ENCODE data around the gene GALNT17.
"Not testable (repeated sequence)": the region's sequence is repeated elsewhere in the genome, so short reads cannot be mapped to it uniquely, and the experiment has no call there.

The GALNT17 gene

GRCh38 chr7:71615017-71615416 lies 483.1 kb downstream of the GALNT17 start:
- H2AFZ ChIP-seq (ENCODE audit: low read length, unreplicated experiment), result no peak overlapping the region
- no peaks in the 10 kb centered on the region for H3K27me3 ChIP-seq (ENCODE audit: insufficient read depth, low read length)
- no peaks in the 10 kb centered on the region for H3K36me3 ChIP-seq (ENCODE audit: insufficient read depth, low read length)
- H3K4me3 ChIP-seq (ENCODE audit: low read depth, low read length), result no peak overlapping the region
- H3K4me1 ChIP-seq (ENCODE audit: control insufficient read depth, insufficient read depth, low read length, unreplicated experiment), result no peaks in the 10 kb centered on the region
- H3K27ac ChIP-seq (ENCODE audit: low read depth, low read length), result no peak overlapping the region
- H3K79me2 ChIP-seq (ENCODE audit: control insufficient read depth, insufficient read depth, low read length, unreplicated experiment), result no peaks in the 10 kb centered on the region

- Histone ChIP-seq H3K27ac (ENCODE audit: low read depth, low read length) (no peak overlapping the region), H3K27me3 (ENCODE audit: insufficient read depth, low read length) (no peaks in the 10 kb centered on the region), H3K4me1 (ENCODE audit: control insufficient read depth, insufficient read depth, low read length, unreplicated experiment) (no peaks in the 10 kb centered on the region), H3K4me3 (ENCODE audit: low read depth, low read length) (no peak overlapping the region), H3K36me3 (ENCODE audit: insufficient read depth, low read length) (no peaks in the 10 kb centered on the region), H2AFZ (ENCODE audit: low read length, unreplicated experiment) (no peak overlapping the region), H3K79me2 (ENCODE audit: control insufficient read depth, insufficient read depth, low read length, unreplicated experiment) (no peaks in the 10 kb centered on the region)
Measured at GRCh38 chr7:71616217-71616616, 484.3 kb downstream of the GALNT17 start.

DNA sequence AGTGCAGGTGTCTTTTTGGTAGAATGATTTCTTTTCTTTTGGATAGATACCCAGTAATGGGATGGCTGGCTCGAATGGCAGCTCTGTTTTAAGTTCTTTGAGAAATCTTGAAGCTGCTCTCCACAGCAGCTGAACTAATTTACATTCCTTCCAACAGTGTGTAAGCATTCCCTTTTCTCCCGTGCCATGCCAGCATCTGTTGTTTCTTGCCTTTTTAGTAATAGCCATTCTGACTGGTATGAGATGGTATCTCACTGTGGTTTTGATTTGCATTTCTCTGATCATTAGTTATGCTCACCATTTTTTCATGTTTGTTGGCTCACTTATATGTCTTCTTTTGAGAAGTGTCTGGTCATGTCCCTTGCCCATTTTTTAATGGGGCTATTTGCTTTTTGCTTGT lies 486.3 kb downstream of the GALNT17 start:
- H3K27me3 ChIP-seq (ENCODE audit: insufficient read depth, low read length), result no peaks in the 10 kb centered on the region
- no peak overlapping the region for H3K27ac ChIP-seq (ENCODE audit: low read depth, low read length)
- no peak overlapping the region for H2AFZ ChIP-seq (ENCODE audit: low read length, unreplicated experiment)
- H3K36me3 ChIP-seq (ENCODE audit: insufficient read depth, low read length), result no peaks in the 10 kb centered on the region
- no peaks in the 10 kb centered on the region for H3K4me1 ChIP-seq (ENCODE audit: control insufficient read depth, insufficient read depth, low read length, unreplicated experiment)
- H3K4me3 ChIP-seq (ENCODE audit: low read depth, low read length), result no peak overlapping the region
- no peaks in the 10 kb centered on the region for H3K79me2 ChIP-seq (ENCODE audit: control insufficient read depth, insufficient read depth, low read length, unreplicated experiment)

GRCh38 chr7:71625545-71625944 lies 493.6 kb downstream of the GALNT17 start:
- no peaks in the 10 kb centered on the region for H3K27me3 ChIP-seq (ENCODE audit: insufficient read depth, low read length)
- H3K4me3 ChIP-seq (ENCODE audit: low read depth, low read length), result no peak overlapping the region
- H3K4me1 ChIP-seq (ENCODE audit: control insufficient read depth, insufficient read depth, low read length, unreplicated experiment), result no peaks in the 10 kb centered on the region
- no peak overlapping the region for H2AFZ ChIP-seq (ENCODE audit: low read length, unreplicated experiment)
- no peaks in the 10 kb centered on the region for H3K36me3 ChIP-seq (ENCODE audit: insufficient read depth, low read length)
- no peak overlapping the region for H3K27ac ChIP-seq (ENCODE audit: low read depth, low read length)
- no peaks in the 10 kb centered on the region for H3K79me2 ChIP-seq (ENCODE audit: control insufficient read depth, insufficient read depth, low read length, unreplicated experiment)

DNA sequence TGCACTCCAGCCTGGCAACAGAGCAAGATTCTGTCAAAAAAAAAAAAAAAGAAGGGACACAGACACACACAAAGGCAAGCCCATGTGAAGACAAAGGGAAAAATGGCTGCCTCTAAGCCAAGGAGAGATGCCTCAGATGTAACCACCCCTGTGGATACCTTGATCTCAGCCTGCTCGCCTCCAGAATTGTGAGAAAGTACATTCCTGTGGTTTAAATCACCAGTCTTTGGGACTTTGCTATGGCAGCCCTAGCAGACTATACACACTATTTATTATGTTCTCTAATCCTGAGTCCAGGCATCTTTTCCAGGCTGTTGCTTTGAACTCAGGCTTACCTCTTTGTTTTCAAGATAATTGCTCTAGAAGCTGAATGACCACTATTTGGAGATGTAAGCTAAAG lies 494.3 kb downstream of the GALNT17 start:
- Histone ChIP-seq H3K4me1 (ENCODE audit: control insufficient read depth, insufficient read depth, low read length, unreplicated experiment) (no peaks in the 10 kb centered on the region), H3K36me3 (ENCODE audit: insufficient read depth, low read length) (no peaks in the 10 kb centered on the region), H3K79me2 (ENCODE audit: control insufficient read depth, insufficient read depth, low read length, unreplicated experiment) (no peaks in the 10 kb centered on the region), H3K4me3 (ENCODE audit: low read depth, low read length) (no peak overlapping the region), H3K27ac (ENCODE audit: low read depth, low read length) (no peak overlapping the region), H3K27me3 (ENCODE audit: insufficient read depth, low read length) (no peaks in the 10 kb centered on the region), H2AFZ (ENCODE audit: low read length, unreplicated experiment) (no peak overlapping the region)

- Histone ChIP-seq H3K79me2 (ENCODE audit: control insufficient read depth, insufficient read depth, low read length, unreplicated experiment) (no peaks in the 10 kb centered on the region), H3K4me3 (ENCODE audit: low read depth, low read length) (no peak overlapping the region), H3K4me1 (ENCODE audit: control insufficient read depth, insufficient read depth, low read length, unreplicated experiment) (no peaks in the 10 kb centered on the region), H3K27me3 (ENCODE audit: insufficient read depth, low read length) (no peaks in the 10 kb centered on the region), H3K27ac (ENCODE audit: low read depth, low read length) (no peak overlapping the region), H2AFZ (ENCODE audit: low read length, unreplicated experiment) (no peak overlapping the region), H3K36me3 (ENCODE audit: insufficient read depth, low read length) (no peaks in the 10 kb centered on the region)
Measured at GRCh38 chr7:71627651-71628050, 495.7 kb downstream of the GALNT17 start.

DNA sequence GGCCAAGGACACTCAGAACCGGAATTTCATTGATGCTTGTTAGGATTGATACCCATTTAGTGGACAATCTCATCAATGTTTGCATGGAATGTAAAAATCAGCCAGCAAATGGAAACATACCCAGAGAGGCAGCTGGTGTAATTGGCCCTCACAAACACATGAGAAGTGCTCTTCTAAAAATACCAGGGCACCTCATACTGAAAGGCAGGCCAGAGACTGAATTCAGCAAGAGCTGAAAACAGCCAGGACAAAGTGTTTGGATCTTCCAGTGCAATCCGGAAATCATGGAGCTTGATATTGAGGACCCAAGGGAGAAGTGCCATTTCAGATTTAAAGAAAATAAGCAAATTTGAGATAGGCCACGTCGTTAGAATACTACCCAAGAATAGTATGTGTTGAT lies 498.6 kb downstream of the GALNT17 start:
- Histone ChIP-seq H3K4me3 (ENCODE audit: low read depth, low read length) (no peak overlapping the region), H3K4me1 (ENCODE audit: control insufficient read depth, insufficient read depth, low read length, unreplicated experiment) (no peaks in the 10 kb centered on the region), H3K27me3 (ENCODE audit: insufficient read depth, low read length) (no peaks in the 10 kb centered on the region), H3K79me2 (ENCODE audit: control insufficient read depth, insufficient read depth, low read length, unreplicated experiment) (no peaks in the 10 kb centered on the region), H2AFZ (ENCODE audit: low read length, unreplicated experiment) (no peak overlapping the region), H3K36me3 (ENCODE audit: insufficient read depth, low read length) (no peaks in the 10 kb centered on the region), H3K27ac (ENCODE audit: low read depth, low read length) (no peak overlapping the region)

DNA sequence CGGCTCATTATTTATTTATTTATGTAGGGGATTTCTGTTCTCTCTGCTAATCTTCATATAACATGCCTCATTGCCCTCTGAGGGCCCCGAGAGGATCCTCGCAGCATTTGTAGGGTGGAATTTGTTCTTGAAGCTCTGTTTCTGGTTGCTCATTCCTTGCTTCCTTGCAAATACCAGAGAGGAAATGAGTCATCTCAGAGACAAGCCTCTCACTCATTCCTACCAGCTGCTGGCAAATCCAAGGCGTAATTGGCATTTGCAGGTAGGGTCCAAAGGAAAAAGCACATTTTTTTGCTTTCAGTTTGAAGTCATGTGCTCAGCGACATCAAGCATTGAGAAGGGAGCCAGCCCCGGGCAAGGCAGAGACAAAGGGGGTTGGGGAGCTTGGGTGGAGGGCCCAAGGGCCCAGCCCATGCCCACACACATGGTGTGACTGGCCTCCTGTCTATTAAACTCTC lies 501.6 kb downstream of the GALNT17 start:
- Histone ChIP-seq H3K27me3 (ENCODE audit: insufficient read depth, low read length) (no peaks in the 10 kb centered on the region), H2AFZ (ENCODE audit: low read length, unreplicated experiment) (no peak overlapping the region), H3K4me3 (ENCODE audit: low read depth, low read length) (no peak overlapping the region), H3K4me1 (ENCODE audit: control insufficient read depth, insufficient read depth, low read length, unreplicated experiment) (no peaks in the 10 kb centered on the region), H3K36me3 (ENCODE audit: insufficient read depth, low read length) (no peaks in the 10 kb centered on the region), H3K27ac (ENCODE audit: low read depth, low read length) (peak overlapping the region; percentile 68), H3K79me2 (ENCODE audit: control insufficient read depth, insufficient read depth, low read length, unreplicated experiment) (no peaks in the 10 kb centered on the region)

DNA sequence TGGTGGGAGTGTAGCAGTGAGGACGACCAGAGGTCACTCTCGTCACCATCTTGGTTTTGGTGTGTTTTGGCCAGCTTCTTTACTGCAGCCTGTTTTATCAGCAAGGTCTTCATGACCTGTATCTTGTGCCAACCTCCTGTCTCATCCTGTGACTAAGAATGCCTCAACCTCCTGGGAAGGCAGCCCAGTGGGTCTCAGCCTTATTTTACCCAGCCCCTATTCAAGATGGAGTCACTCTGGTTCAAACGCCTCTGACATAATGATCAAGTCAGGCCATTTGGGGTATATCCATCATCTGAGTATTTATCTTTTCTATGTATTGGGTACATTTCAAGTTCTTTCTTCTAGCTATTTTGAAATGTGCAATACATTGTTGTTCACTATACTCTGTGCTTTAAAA lies 503.9 kb downstream of the GALNT17 start:
- H3K27ac ChIP-seq (ENCODE audit: low read depth, low read length), result not testable (repeated sequence)

GRCh38 chr7:71636329-71636728 lies 504.4 kb downstream of the GALNT17 start:
- Histone ChIP-seq H3K27me3 (ENCODE audit: insufficient read depth, low read length) (no peaks in the 10 kb centered on the region), H2AFZ (ENCODE audit: low read length, unreplicated experiment) (no peak overlapping the region), H3K27ac (ENCODE audit: low read depth, low read length) (no peak overlapping the region)

More for the DNA sequence above, 503.9 kb downstream of the GALNT17 start:
- H3K79me2 ChIP-seq (ENCODE audit: control insufficient read depth, insufficient read depth, low read length, unreplicated experiment); H3K27me3 ChIP-seq (ENCODE audit: insufficient read depth, low read length); H3K4me1 ChIP-seq (ENCODE audit: control insufficient read depth, insufficient read depth, low read length, unreplicated experiment); H2AFZ ChIP-seq (ENCODE audit: low read length, unreplicated experiment); H3K4me3 ChIP-seq (ENCODE audit: low read depth, low read length); H3K36me3 ChIP-seq (ENCODE audit: insufficient read depth, low read length): not testable (repeated sequence)

GRCh38 chr7:71637578-71637977 lies 505.6 kb downstream of the GALNT17 start:
- Histone ChIP-seq H3K27me3 (ENCODE audit: insufficient read depth, low read length) (no peaks in the 10 kb centered on the region), H2AFZ (ENCODE audit: low read length, unreplicated experiment) (no peak overlapping the region), H3K4me1 (ENCODE audit: control insufficient read depth, insufficient read depth, low read length, unreplicated experiment) (no peaks in the 10 kb centered on the region), H3K36me3 (ENCODE audit: insufficient read depth, low read length) (no peaks in the 10 kb centered on the region), H3K79me2 (ENCODE audit: control insufficient read depth, insufficient read depth, low read length, unreplicated experiment) (no peaks in the 10 kb centered on the region), H3K4me3 (ENCODE audit: low read depth, low read length) (no peak overlapping the region), H3K27ac (ENCODE audit: low read depth, low read length) (no peak overlapping the region)

More at GRCh38 chr7:71636329-71636728, 504.4 kb downstream of the GALNT17 start:
- H3K36me3 ChIP-seq (ENCODE audit: insufficient read depth, low read length), result no peaks in the 10 kb centered on the region
- no peaks in the 10 kb centered on the region for H3K4me1 ChIP-seq (ENCODE audit: control insufficient read depth, insufficient read depth, low read length, unreplicated experiment)
- H3K4me3 ChIP-seq (ENCODE audit: low read depth, low read length), result no peak overlapping the region
- H3K79me2 ChIP-seq (ENCODE audit: control insufficient read depth, insufficient read depth, low read length, unreplicated experiment), result no peaks in the 10 kb centered on the region
